Measurements from ENCODE around the gene NPAS3. TPM values are rescaled to one million over a fixed set of nuclear protein-coding genes. Genes with fewer than 3 reads are reported as not detected.

Gene NPAS3
- total RNA-seq, 6 experiments from 2014 or later, result 0.11 to 0.83 (median 0.21) TPM; not detected in 2

DNA sequence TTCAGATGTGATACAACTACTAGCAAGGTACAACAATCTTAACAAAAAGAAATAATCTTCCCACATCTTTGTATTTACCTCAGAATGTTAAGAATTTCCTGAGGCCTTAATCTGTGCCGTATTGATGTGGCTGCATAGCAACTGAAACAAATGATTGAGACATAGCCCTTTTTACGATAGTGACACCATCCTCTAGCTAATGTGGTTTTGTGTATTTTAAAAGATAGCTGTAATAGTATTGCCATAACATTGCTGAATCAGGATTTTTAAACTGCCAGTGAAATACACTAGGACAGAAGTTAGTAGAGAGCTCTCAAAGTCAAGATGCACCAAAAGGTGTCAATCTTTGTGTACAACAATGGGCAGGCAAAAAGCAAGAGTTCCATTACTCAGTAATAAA lies 11.9 kb downstream of the NPAS3 start:
- TF ChIP-seq, protein P1, sequence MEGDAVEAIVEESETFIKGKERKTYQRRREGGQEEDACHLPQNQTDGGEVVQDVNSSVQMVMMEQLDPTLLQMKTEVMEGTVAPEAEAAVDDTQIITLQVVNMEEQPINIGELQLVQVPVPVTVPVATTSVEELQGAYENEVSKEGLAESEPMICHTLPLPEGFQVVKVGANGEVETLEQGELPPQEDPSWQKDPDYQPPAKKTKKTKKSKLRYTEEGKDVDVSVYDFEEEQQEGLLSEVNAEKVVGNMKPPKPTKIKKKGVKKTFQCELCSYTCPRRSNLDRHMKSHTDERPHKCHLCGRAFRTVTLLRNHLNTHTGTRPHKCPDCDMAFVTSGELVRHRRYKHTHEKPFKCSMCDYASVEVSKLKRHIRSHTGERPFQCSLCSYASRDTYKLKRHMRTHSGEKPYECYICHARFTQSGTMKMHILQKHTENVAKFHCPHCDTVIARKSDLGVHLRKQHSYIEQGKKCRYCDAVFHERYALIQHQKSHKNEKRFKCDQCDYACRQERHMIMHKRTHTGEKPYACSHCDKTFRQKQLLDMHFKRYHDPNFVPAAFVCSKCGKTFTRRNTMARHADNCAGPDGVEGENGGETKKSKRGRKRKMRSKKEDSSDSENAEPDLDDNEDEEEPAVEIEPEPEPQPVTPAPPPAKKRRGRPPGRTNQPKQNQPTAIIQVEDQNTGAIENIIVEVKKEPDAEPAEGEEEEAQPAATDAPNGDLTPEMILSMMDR (IDR thresholded peaks at IDR 0.05), result no peak
- TF ChIP-seq POLR2A (IDR thresholded peaks at IDR 0.05), result no peak
- 59% methylated on average over 2 of the region's 2 CpGs for WGBS (ENCODE audit: insufficient coverage, low coverage, low lambda C conversion rate, missing lambda C conversion rate)
- H3K4me1 ChIP-seq, result no peaks in the 10 kb centered on the region
- no peak for DNase-seq
- no peaks in the 10 kb centered on the region for H3K36me3 ChIP-seq
- H3K9me3 ChIP-seq, result no peaks in the 10 kb centered on the region
- ATAC-seq, result no peak
- no peak overlapping the region for H3K27ac ChIP-seq
- no peak overlapping the region for H3K4me3 ChIP-seq
- intact Hi-C loops (cut with DNase I), result no loop called here
- H3K27me3 ChIP-seq, result no peaks in the 10 kb centered on the region

DNA sequence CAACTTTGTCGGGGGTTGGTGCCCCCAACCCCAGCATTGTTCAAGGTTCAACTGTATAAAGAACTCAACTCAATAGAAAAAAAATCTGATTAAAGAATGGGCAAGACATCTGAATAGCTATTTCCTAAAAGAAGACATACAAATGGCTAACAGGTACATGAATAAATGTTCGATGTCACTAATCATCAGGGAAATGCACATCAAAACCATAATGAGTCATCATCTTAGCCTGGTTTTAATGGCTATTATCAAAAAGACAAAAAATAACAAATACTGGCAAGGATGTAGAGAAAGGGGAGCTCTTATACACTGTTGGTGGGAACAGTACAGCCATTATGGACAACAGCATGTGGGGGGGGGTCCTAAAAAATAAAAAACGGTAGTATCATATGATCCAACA lies 28.7 kb downstream of the NPAS3 start:
- H3K27ac ChIP-seq, result no peak overlapping the region
- no peak overlapping the region for H3K4me3 ChIP-seq
- TF ChIP-seq POLR2A (IDR thresholded peaks at IDR 0.05), result no peak
- TF ChIP-seq, protein P1 (IDR thresholded peaks at IDR 0.05), result no peak
- 49% methylated on average over 3 of the region's 3 CpGs for WGBS (ENCODE audit: insufficient coverage, low coverage, low lambda C conversion rate, missing lambda C conversion rate)
- DNase-seq, result no peak
- no peaks in the 10 kb centered on the region for H3K36me3 ChIP-seq
- H3K27me3 ChIP-seq, result no peaks in the 10 kb centered on the region
- H3K9me3 ChIP-seq, result no peaks in the 10 kb centered on the region
- intact Hi-C loops (cut with DNase I), result no loop called here
- no peak for ATAC-seq
- no peaks in the 10 kb centered on the region for H3K4me1 ChIP-seq

DNA sequence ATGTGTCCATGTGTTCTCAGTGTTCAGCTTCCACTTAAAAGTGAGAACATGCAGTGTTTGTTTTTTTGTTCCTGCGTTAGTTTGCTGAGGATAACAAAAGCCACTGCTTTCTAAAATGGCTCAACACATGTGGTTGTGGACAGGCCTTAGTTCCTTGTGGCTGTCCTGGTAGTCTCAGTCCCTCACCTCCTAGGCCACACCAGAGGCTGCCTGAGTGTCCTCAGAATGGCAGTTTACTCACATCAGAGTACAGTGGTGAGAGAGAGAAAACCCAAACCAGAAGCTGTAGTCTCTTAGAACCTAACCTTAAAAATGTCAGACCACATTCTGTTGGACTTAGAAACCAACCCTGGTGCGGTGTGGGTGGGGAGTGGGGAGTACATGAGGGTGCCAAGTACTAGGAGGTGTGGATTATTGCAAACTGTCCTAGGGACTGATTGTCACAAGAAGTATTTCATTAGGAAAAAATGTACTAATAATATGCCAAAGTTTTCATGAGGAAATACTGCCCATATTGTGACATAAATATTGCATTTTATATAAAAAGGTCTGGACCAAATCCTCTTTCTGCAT lies 30.4 kb downstream of the NPAS3 start:
- 68% methylated on average over 2 of the region's 2 CpGs for WGBS (ENCODE audit: insufficient coverage, low coverage, low lambda C conversion rate, missing lambda C conversion rate)
- H3K9me3 ChIP-seq, result no peaks in the 10 kb centered on the region
- intact Hi-C loops (cut with DNase I), result no loop called here

DNA sequence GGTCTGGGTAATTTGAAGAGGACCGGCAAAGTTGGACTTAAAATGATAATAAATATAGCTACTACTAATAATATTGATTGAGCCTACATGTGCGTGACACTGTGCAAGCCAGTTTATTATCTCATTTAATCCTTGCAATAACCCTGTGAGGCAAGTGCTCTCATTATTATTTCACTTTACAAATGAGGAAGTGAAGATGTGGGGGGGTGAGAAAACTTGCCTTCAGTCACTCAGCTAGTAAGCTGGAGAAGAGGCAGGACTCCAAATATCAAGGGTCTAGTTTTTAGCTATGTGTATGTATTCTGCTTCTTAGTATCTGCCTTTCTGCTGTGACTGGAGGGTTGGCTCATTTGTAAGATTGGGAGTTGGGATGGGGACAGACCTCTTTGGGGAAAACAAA lies 39.2 kb downstream of the NPAS3 start:
- no peaks in the 10 kb centered on the region for H3K27me3 ChIP-seq
- H3K36me3 ChIP-seq, result no peaks in the 10 kb centered on the region
- H3K9me3 ChIP-seq, result no peaks in the 10 kb centered on the region
- TF ChIP-seq, protein P1 (IDR thresholded peaks at IDR 0.05), result no peak
- TF ChIP-seq POLR2A (IDR thresholded peaks at IDR 0.05), result no peak
- H3K27ac ChIP-seq, result no peak overlapping the region
- DNase-seq, result no peak
- WGBS (ENCODE audit: insufficient coverage, low coverage, low lambda C conversion rate, missing lambda C conversion rate), result 57% methylated on average over 2 of the region's 2 CpGs
- intact Hi-C loops (cut with DNase I), result no loop called here
- no peak for ATAC-seq
- no peak overlapping the region for H3K4me3 ChIP-seq
- H3K4me1 ChIP-seq, result no peaks in the 10 kb centered on the region

More for the DNA sequence above, 30.4 kb downstream of the NPAS3 start:
- H3K4me1 ChIP-seq, result no peaks in the 10 kb centered on the region
- DNase-seq, result no peak
- no peaks in the 10 kb centered on the region for H3K36me3 ChIP-seq
- H3K27ac ChIP-seq, result no peak overlapping the region
- H3K4me3 ChIP-seq, result no peak overlapping the region
- no peak for ATAC-seq
- TF ChIP-seq, protein P1 (IDR thresholded peaks at IDR 0.05), result no peak
- TF ChIP-seq POLR2A (IDR thresholded peaks at IDR 0.05), result no peak
- H3K27me3 ChIP-seq, result no peaks in the 10 kb centered on the region
